WTC11 (cell line): Measurements from ENCODE around the gene SNX5. TPM values are rescaled to one million over a fixed set of nuclear protein-coding genes. Genes with fewer than 3 reads are reported as not detected.

Experiments
- ATAC-seq: fragments of 200-7000 bp; cut with Tn5 transposase; 2 replicates; pipeline ENCODE4 v1.10.0; 2021; ENCODE audit warnings: mild to moderate bottlenecking, moderate library complexity
- CTCF ChIA-PET: fragments of 300-600 bp; sonication (Branson Sonifier 250); formaldehyde crosslinking; loops from one replicate; lab custom pipeline; 2021; ENCODE audit warnings: antibody characterized with exemption; lab: Charles Lee
- POLR2A ChIA-PET: fragments of 350-600 bp; sonication (Branson Sonifier 250); formaldehyde crosslinking; loops from one replicate; lab custom pipeline; 2021; ENCODE audit warnings: antibody characterized with exemption; lab: Charles Lee
- DNase-seq: peaks from one replicate; pipeline ENCODE4 v3.0.0; 2021; ENCODE audit warnings: low spot score
- H3K27ac Mint-ChIP-seq: 2 replicates; pipeline ENCODE4 v1.8.0; 2021; ENCODE audit warnings: mixed read lengths
- H3K27me3 Mint-ChIP-seq: 2 replicates; pipeline ENCODE4 v1.8.0; 2021; ENCODE audit warnings: low read depth, mild to moderate bottlenecking, moderate library complexity, mixed read lengths
- H3K36me3 Mint-ChIP-seq: 2 replicates; pipeline ENCODE4 v1.8.0; 2021; ENCODE audit warnings: mixed read lengths
- H3K4me1 Mint-ChIP-seq: 2 replicates; pipeline ENCODE4 v1.8.0; 2022; ENCODE audit warnings: mixed read lengths
- H3K4me3 Mint-ChIP-seq: 2 replicates; pipeline ENCODE4 v1.8.0; 2021; ENCODE audit warnings: mild to moderate bottlenecking, moderate library complexity, mixed read lengths
- H3K9me3 Mint-ChIP-seq: 2 replicates; pipeline ENCODE4 v1.8.0; 2021; ENCODE audit warnings: mixed read lengths
- AFF4 ChIP-seq: sonication (generic); formaldehyde crosslinking; IDR thresholded peaks from 2 replicates; pipeline ENCODE4 v1.8.1; 2023; ENCODE audit warnings: mild to moderate bottlenecking, missing genetic modification reagents, borderline replicate concordance
- ATF2 ChIP-seq: sonication (generic); formaldehyde crosslinking; IDR thresholded peaks from 2 replicates; pipeline ENCODE4 v1.8.1; 2022; ENCODE audit warnings: low read depth, missing genetic modification reagents, borderline replicate concordance
- ELF4 ChIP-seq: sonication (generic); formaldehyde crosslinking; IDR thresholded peaks from 2 replicates; pipeline ENCODE4 v1.8.1; 2022; ENCODE audit warnings: low read depth, mild to moderate bottlenecking, moderate library complexity, missing genetic modification reagents
- EMX1 ChIP-seq: fragments of 250-450 bp; sonication (Bioruptor Pico); IDR thresholded peaks from 2 replicates; pipeline ENCODE4 v1.8.0; 2021; ENCODE audit warnings: mild to moderate bottlenecking
- FOXJ3 ChIP-seq: sonication (generic); formaldehyde crosslinking; IDR thresholded peaks from 2 replicates; pipeline ENCODE4 v1.9.0; 2021; ENCODE audit warnings: missing genetic modification reagents, mild to moderate bottlenecking, borderline replicate concordance
- GRHL2 ChIP-seq: fragments of 250-450 bp; sonication (Bioruptor Pico); IDR thresholded peaks from 2 replicates; pipeline ENCODE4 v1.8.0; 2022; ENCODE audit warnings: mild to moderate bottlenecking, moderate library complexity; ENCODE audit not compliant: insufficient replicate concordance, severe bottlenecking
- GTF2I ChIP-seq: fragments of 250-450 bp; sonication (Bioruptor Pico); conservative IDR thresholded peaks from 2 replicates; pipeline ENCODE4 v1.4.0; 2021; ENCODE audit warnings: mild to moderate bottlenecking
- MAX ChIP-seq: sonication (generic); formaldehyde crosslinking; IDR thresholded peaks from 2 replicates; pipeline ENCODE4 v1.8.0; 2022; ENCODE audit warnings: mild to moderate bottlenecking, missing genetic modification reagents
- NFATC4 ChIP-seq: fragments of 250-450 bp; sonication (Bioruptor Pico); IDR thresholded peaks from 2 replicates; pipeline ENCODE4 v1.9.0; 2021; ENCODE audit warnings: mild to moderate bottlenecking
- NFYB ChIP-seq: sonication (generic); formaldehyde crosslinking; conservative IDR thresholded peaks from 2 replicates; pipeline ENCODE4 v1.8.0; 2022; ENCODE audit warnings: low read depth, missing genetic modification reagents
- PREB ChIP-seq: sonication (generic); formaldehyde crosslinking; IDR thresholded peaks from 2 replicates; pipeline ENCODE4 v1.8.1; 2022; ENCODE audit warnings: mild to moderate bottlenecking, missing genetic modification reagents, moderate library complexity, borderline replicate concordance
- SMAD4 ChIP-seq: sonication (generic); formaldehyde crosslinking; IDR thresholded peaks from 2 replicates; pipeline ENCODE4 v1.8.0; 2022; ENCODE audit warnings: mild to moderate bottlenecking, missing genetic modification reagents
- TP53 ChIP-seq: sonication (generic); formaldehyde crosslinking; IDR thresholded peaks from 2 replicates; pipeline ENCODE4 v1.8.1; 2023; ENCODE audit warnings: mild to moderate bottlenecking, missing genetic modification reagents
- ZNF512 ChIP-seq: sonication (generic); formaldehyde crosslinking; IDR thresholded peaks from 2 replicates; pipeline ENCODE4 v1.8.1; 2022; ENCODE audit warnings: missing genetic modification reagents, borderline replicate concordance
- ZNF532 ChIP-seq: fragments of 250-450 bp; sonication (Bioruptor Pico); IDR thresholded peaks from 2 replicates; pipeline ENCODE4 v1.9.0; 2021; ENCODE audit warnings: mild to moderate bottlenecking, borderline replicate concordance
- total RNA-seq: library from RNA; stranded (reverse); gene quantifications from 3 replicates; pipeline ENCODE4 v1.2.3, GENCODE V29; 2021

SNX5 gene
- total RNA-seq, 1 experiment from 2014 or later: 192 TPM

- Mint-ChIP-seq H3K4me3 (no peak overlapping the region), H3K27me3 (peaks cover 7% of the 10 kb centered on the region)
- POLR2A ChIA-PET: no interaction called here
Measured at GRCh38 chr20:17935186-17935585, 33.4 kb downstream of the SNX5 start.

GRCh38 chr20:17934141-17934862 is 34.3 kb downstream of the SNX5 start:
- H3K27ac Mint-ChIP-seq: no peak overlapping the region; the same call in 1 of the 2 replicates
- ChIA-PET CTCF (interaction anchor here (1.3 to 2.3 kb wide), 4 partner anchors 49 to 429 kb away, joined by 3 to 14 read pairs (median 4); partner anchors contain the start of gene RRBP1), POLR2A (interaction anchor here (0.6 kb wide), 1 partner anchor 429 kb away, joined by 3 read pairs; no protein-coding TSS in a partner anchor)
- DNase-seq (no peak), ATAC-seq (peak; percentile 7)
- no peak for TF ChIP-seq TP53 (CRISPR knock-in tag)
- no peak for TF ChIP-seq GTF2I (CRISPR knock-in tag)
- no peak for TF ChIP-seq ZNF512 (CRISPR knock-in tag)
- no peak for TF ChIP-seq NFATC4 (CRISPR knock-in tag)
- no peak for TF ChIP-seq MAX (CRISPR knock-in tag)
- no peak for TF ChIP-seq ELF4 (CRISPR knock-in tag)
- H3K4me1 Mint-ChIP-seq: peaks cover 52% of the 10 kb centered on the region
- H3K27me3 Mint-ChIP-seq: peaks cover 7% of the 10 kb centered on the region
- H3K36me3 Mint-ChIP-seq: peaks cover 3% of the 10 kb centered on the region; the same call in 1 of the 2 replicates
- H3K4me3 Mint-ChIP-seq: peak overlapping the region; percentile 9; the same call in 1 of the 2 replicates
- H3K9me3 Mint-ChIP-seq: peaks cover 9% of the 10 kb centered on the region

More at GRCh38 chr20:17935186-17935585, 33.4 kb downstream of the SNX5 start:
- Mint-ChIP-seq H3K27ac (no peak overlapping the region), H3K9me3 (peaks cover 9% of the 10 kb centered on the region)
- no peak for DNase-seq
- CTCF ChIA-PET: interaction anchor here (1.8 to 5.4 kb wide), 2 partner anchors 49 to 253 kb away, joined by 5 to 51 read pairs; partner anchors contain the start of gene RRBP1
- no peak for TF ChIP-seq GRHL2
- no peak for TF ChIP-seq ZNF532
- TF ChIP-seq EMX1: no peak
- TF ChIP-seq SMAD4 (CRISPR knock-in tag): no peak
- TF ChIP-seq ELF4 (CRISPR knock-in tag): no peak
- TF ChIP-seq ATF2 (CRISPR knock-in tag): no peak
- TF ChIP-seq, all 79 proteins: peak for 0
- Mint-ChIP-seq H3K4me1 (peaks cover 61% of the 10 kb centered on the region), H3K36me3 (peaks cover 3% of the 10 kb centered on the region; the same call in 1 of the 2 replicates)
- no peak for ATAC-seq

GRCh38 chr20:17933711-17934110 is 34.9 kb downstream of the SNX5 start:
- H3K36me3 Mint-ChIP-seq: peaks cover 3% of the 10 kb centered on the region; the same call in 1 of the 2 replicates
- peaks cover 49% of the 10 kb centered on the region for H3K4me1 Mint-ChIP-seq
- peaks cover 7% of the 10 kb centered on the region for H3K27me3 Mint-ChIP-seq
- peak; percentile 29 for ATAC-seq
- H3K27ac Mint-ChIP-seq: no peak overlapping the region; the same call in 1 of the 2 replicates
- TF ChIP-seq PREB (CRISPR knock-in tag) (no peak), FOXJ3 (CRISPR knock-in tag) (no peak), AFF4 (CRISPR knock-in tag) (no peak), NFYB (CRISPR knock-in tag) (no peak)
- POLR2A ChIA-PET: interaction anchor here (0.6 kb wide), 1 partner anchor 428 kb away, joined by 3 read pairs; no protein-coding TSS in a partner anchor
- H3K4me3 Mint-ChIP-seq: peak overlapping the region; percentile 9; the same call in 1 of the 2 replicates
- no peak for DNase-seq
- H3K9me3 Mint-ChIP-seq: peaks cover 9% of the 10 kb centered on the region
- CTCF ChIA-PET: interaction anchor here (1.3 to 2.3 kb wide), 4 partner anchors 48 to 429 kb away, joined by 3 to 14 read pairs (median 4); partner anchors contain the start of gene RRBP1
